MCF 10A (cell line): ENCODE results near the gene SOSTDC1. TPM values are rescaled to one million over a fixed set of nuclear protein-coding genes. Genes with fewer than 3 reads are reported as not detected.

Source experiments
- BruUV-seq: library from RNA; stranded (reverse); fragments of 400-500 nt; replicated peaks from 2 replicates; lab custom pipeline; 2021; lab: Mats Ljungman, UMichigan
- CTCF ChIA-PET: fragments of 300-600 bp; sonication (Branson Sonifier 250); formaldehyde crosslinking; extraction: SDS; loops from one replicate; lab custom pipeline; 2021; ENCODE audit warnings: antibody characterized with exemption, inconsistent platforms; lab: Yijun Ruan, JAX
- POLR2A ChIA-PET: fragments of 300-600, 350-650 bp; sonication (Branson Sonifier 250); formaldehyde crosslinking; extraction: SDS; loops from one replicate; lab custom pipeline; 2020; ENCODE audit warnings: antibody characterized with exemption, inconsistent platforms; lab: Yijun Ruan, JAX
- DNase-seq: peaks from one replicate; pipeline ENCODE4 v3.0.0-alpha.2; 2018; ENCODE audit not compliant: unreplicated experiment
- H3K27ac Mint-ChIP-seq: one replicate; pipeline ENCODE4 v1.8.0; 2022; ENCODE audit warnings: mild to moderate bottlenecking, low read depth, mixed read lengths; ENCODE audit not compliant: unreplicated experiment
- H3K27me3 Mint-ChIP-seq: one replicate; pipeline ENCODE4 v1.8.0; 2022; ENCODE audit warnings: mixed read lengths; ENCODE audit not compliant: insufficient read depth, unreplicated experiment
- H3K36me3 Mint-ChIP-seq: one replicate; pipeline ENCODE4 v1.8.0; 2022; ENCODE audit warnings: mild to moderate bottlenecking, moderate library complexity, mixed read lengths; ENCODE audit not compliant: insufficient read depth, unreplicated experiment
- H3K4me1 Mint-ChIP-seq: one replicate; pipeline ENCODE4 v1.8.0; 2022; ENCODE audit warnings: mixed read lengths; ENCODE audit not compliant: insufficient read depth, unreplicated experiment
- H3K4me3 Mint-ChIP-seq: one replicate; pipeline ENCODE4 v1.8.0; 2022; ENCODE audit warnings: mild to moderate bottlenecking, moderate library complexity, mixed read lengths; ENCODE audit not compliant: unreplicated experiment
- H3K9me3 Mint-ChIP-seq: one replicate; pipeline ENCODE4 v1.8.0; 2022; ENCODE audit warnings: mixed read lengths; ENCODE audit not compliant: unreplicated experiment
- CTCF ChIP-seq: fragments of 200-600 bp; IDR thresholded peaks from one replicate; pipeline ENCODE4 v1.8.0; 2022; ENCODE audit warnings: antibody characterized with exemption, mild to moderate bottlenecking; ENCODE audit not compliant: unreplicated experiment
- intact Hi-C: fragments of 100-400 bp; cut with micrococcal nuclease; formaldehyde crosslinking; loops from 2 replicates; pipeline ENCODE4 v1.14.1; 2022
- total RNA-seq: library from RNA; stranded (reverse); gene quantifications from 2 replicates; pipeline ENCODE4 v1.2.3, GENCODE V29; 2022

SOSTDC1 gene
- total RNA-seq, 1 experiment from 2014 or later: not detected

GRCh38 chr7:16417906-16418305, 47.6 kb downstream of the SOSTDC1 start:
- H3K27me3 Mint-ChIP-seq: no peaks in the 10 kb centered on the region
- H3K27ac Mint-ChIP-seq: no peak overlapping the region
- BruUV-seq: no TSS peak
- ChIA-PET POLR2A (no interaction called here), CTCF (no interaction called here)
- DNase-seq: no peak
- peaks cover 18% of the 10 kb centered on the region for H3K4me1 Mint-ChIP-seq
- no peak for TF ChIP-seq CTCF
- intact Hi-C loops: no loop called here
- H3K36me3 Mint-ChIP-seq: peaks cover 4% of the 10 kb centered on the region
- no peaks in the 10 kb centered on the region for H3K9me3 Mint-ChIP-seq
- H3K4me3 Mint-ChIP-seq: no peak overlapping the region

GRCh38 chr7:16416289-16417282, 49.0 kb downstream of the SOSTDC1 start:
- ChIA-PET POLR2A (interaction anchor here (0.6 kb wide), 1 partner anchor 168 kb away, joined by 3 read pairs; no protein-coding TSS in a partner anchor), CTCF (interaction anchor here (0.6 to 1.0 kb wide), 2 partner anchors 16 to 148 kb away, joined by 3 to 4 read pairs; no protein-coding TSS in a partner anchor)
- no TSS peak for BruUV-seq
- Mint-ChIP-seq H3K36me3 (peaks cover 4% of the 10 kb centered on the region), H3K9me3 (no peaks in the 10 kb centered on the region), H3K27me3 (no peaks in the 10 kb centered on the region), H3K4me1 (peaks cover 11% of the 10 kb centered on the region), H3K4me3 (no peak overlapping the region), H3K27ac (no peak overlapping the region)
- DNase-seq: no peak
- TF ChIP-seq CTCF: no peak
- intact Hi-C loops: no loop called here

GRCh38 chr7:16412274-16413254, 53.0 kb downstream of the SOSTDC1 start:
- intact Hi-C loops: no loop called here
- Mint-ChIP-seq H3K4me1 (no peaks in the 10 kb centered on the region), H3K27me3 (no peaks in the 10 kb centered on the region), H3K27ac (no peak overlapping the region), H3K4me3 (no peak overlapping the region), H3K36me3 (no peaks in the 10 kb centered on the region), H3K9me3 (no peaks in the 10 kb centered on the region)
- CTCF ChIA-PET: no interaction called here
- TF ChIP-seq CTCF: no peak
- no TSS peak for BruUV-seq
- DNase-seq: no peak
- POLR2A ChIA-PET: interaction anchor here (0.6 kb wide), 1 partner anchor 405 kb away, joined by 4 read pairs; no protein-coding TSS in a partner anchor

Other genes starting within 250 kb of the SOSTDC1 start
- 0.81 and 1.1 TPM in 2 replicates for gene CRPPA, start 44.2 kb downstream of the SOSTDC1 start, total RNA-seq
- gene LRRC72, start 61.1 kb upstream of the SOSTDC1 start, total RNA-seq: not detected in 2 replicates
- 14.3 and 15.3 TPM in 2 replicates for gene ANKMY2, start 180.0 kb upstream of the SOSTDC1 start, total RNA-seq
- 41.0 and 85.4 TPM in 2 replicates for gene BZW2, start 180.4 kb upstream of the SOSTDC1 start, total RNA-seq